ENCODE data around the gene FAM234B. TPM values are rescaled to one million over a fixed set of nuclear protein-coding genes. Genes with fewer than 3 reads are reported as not detected.
A peak's percentile ranks its signal among the peaks of the same experiment; 100 is the strongest.

The FAM234B gene
- total RNA-seq, 1 experiment from 2014 or later = 25.9 TPM

GRCh38 chr12:13044002-13044905 is at the start of gene FAM234B (continued):
- TF ChIP-seq SP1 (CRISPR knock-in tag; conservative IDR thresholded peaks at IDR 0.05) (peak; percentile 52; the same call in 1 of the 2 replicates), ZNF671 (CRISPR knock-in tag; IDR thresholded peaks at IDR 0.05) (no peak), NFATC4 (CRISPR knock-in tag; IDR thresholded peaks at IDR 0.05) (no peak), ERG (CRISPR knock-in tag; IDR thresholded peaks at IDR 0.05) (no peak), AFF4 (CRISPR knock-in tag; IDR thresholded peaks at IDR 0.05; ENCODE audit: borderline replicate concordance) (0 out of 2 replicates have a peak, but pooled peaks have one; percentile 26), ZNF138 (CRISPR knock-in tag; conservative IDR thresholded peaks at IDR 0.05) (peak; percentile 94; the same call in 1 of the 2 replicates), PRDM15 (CRISPR knock-in tag; IDR thresholded peaks at IDR 0.05) (no peak), TP53 (CRISPR knock-in tag; IDR thresholded peaks at IDR 0.05) (0 out of 2 replicates have a peak, but pooled peaks have one; percentile 38), ZNF317 (CRISPR knock-in tag; IDR thresholded peaks at IDR 0.05; ENCODE audit: borderline replicate concordance, low read depth) (no peak), NFYB (CRISPR knock-in tag; conservative IDR thresholded peaks at IDR 0.05; ENCODE audit: low read depth) (no peak), GABPB1 (CRISPR knock-in tag; IDR thresholded peaks at IDR 0.05) (0 out of 2 replicates have a peak, but pooled peaks have one; percentile 46), NR1H2 (CRISPR knock-in tag; IDR thresholded peaks at IDR 0.05) (no peak), HMGXB4 (CRISPR knock-in tag; IDR thresholded peaks at IDR 0.05) (peak; percentile 94), ATF6 (CRISPR knock-in tag; IDR thresholded peaks at IDR 0.05) (no peak), E2F5 (CRISPR knock-in tag; IDR thresholded peaks at IDR 0.05) (0 out of 2 replicates have a peak, but pooled peaks have one; percentile 52), ZSCAN18 (CRISPR knock-in tag; IDR thresholded peaks at IDR 0.05) (no peak), MYBL2 (CRISPR knock-in tag; IDR thresholded peaks at IDR 0.05) (no peak), ESRRA (CRISPR knock-in tag; IDR thresholded peaks at IDR 0.05; ENCODE audit: borderline replicate concordance) (no peak), CREM (CRISPR knock-in tag; IDR thresholded peaks at IDR 0.05) (peak; percentile 32; the same call in 1 of the 2 replicates), MAX (CRISPR knock-in tag; IDR thresholded peaks at IDR 0.05) (peak; percentile 68; the same call in 1 of the 2 replicates), RELA (CRISPR knock-in tag; IDR thresholded peaks at IDR 0.05; ENCODE audit: borderline replicate concordance) (no peak)

All from WTC11 (cell line).